ENCODE measurements around the gene TAC1.
"Not testable (repeated sequence)": the region's sequence is repeated elsewhere in the genome, so short reads cannot be mapped to it uniquely, and the experiment has no call there.

TAC1 gene

GRCh38 chr7:97731736-97732564, at the start of gene TAC1:
Gene TAC1 (plus strand): TSS chr7:97732086. CDS start chr7:97732613, 527 bp downstream.
- in situ Hi-C loops (cut with HindIII; ENCODE audit: low pct_ligation_motif_present, low pct_unique_long_range_greater_than_20kb, low sequenced_read_pairs), result no loop called here
- no peak for DNase-seq

DNA sequence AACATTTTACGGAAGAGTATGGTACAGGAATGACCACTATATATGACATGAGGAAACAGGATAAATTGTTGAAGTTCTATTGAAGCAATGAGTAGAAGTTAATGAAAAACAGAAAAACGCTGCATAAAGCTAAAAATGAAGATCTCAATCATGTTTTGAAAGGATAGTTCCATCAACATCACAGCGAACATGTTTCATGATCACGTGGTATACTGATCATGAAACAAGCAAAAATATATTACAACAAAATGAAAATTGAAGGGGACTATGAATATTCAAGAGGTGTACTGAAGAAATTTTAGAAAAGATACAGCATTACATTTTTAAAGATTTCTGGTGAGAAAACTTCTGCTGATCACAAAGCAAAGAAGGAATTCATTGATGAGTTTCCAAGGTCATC, 45.9 kb upstream of the TAC1 start:
- DNase-seq, result no peak

DNA sequence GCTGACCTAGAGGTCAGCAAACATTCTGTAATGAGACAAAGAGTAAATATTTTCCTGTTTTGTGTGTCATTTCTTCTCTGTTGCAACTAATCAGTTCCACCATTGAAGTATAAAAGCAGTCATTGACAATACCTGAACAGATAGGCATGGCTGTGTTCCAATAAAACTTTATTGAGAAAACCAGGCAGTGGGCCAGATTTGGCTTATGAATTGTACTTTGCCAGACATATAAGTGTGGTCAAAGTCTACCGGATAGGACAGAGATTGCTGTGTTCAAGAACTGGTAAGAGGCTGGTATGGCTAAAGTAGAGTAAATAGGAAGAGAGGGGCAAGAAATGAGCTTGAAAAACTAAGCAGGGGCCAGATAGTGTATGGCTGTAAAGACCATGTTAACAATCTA, 38.3 kb upstream of the TAC1 start:
- no peak for DNase-seq
- in situ Hi-C loops (cut with HindIII; ENCODE audit: low pct_ligation_motif_present, low pct_unique_long_range_greater_than_20kb, low sequenced_read_pairs), result no loop called here

More for the DNA sequence above, 45.9 kb upstream of the TAC1 start:
- in situ Hi-C loops (cut with HindIII; ENCODE audit: low pct_ligation_motif_present, low pct_unique_long_range_greater_than_20kb, low sequenced_read_pairs), result no loop called here

DNA sequence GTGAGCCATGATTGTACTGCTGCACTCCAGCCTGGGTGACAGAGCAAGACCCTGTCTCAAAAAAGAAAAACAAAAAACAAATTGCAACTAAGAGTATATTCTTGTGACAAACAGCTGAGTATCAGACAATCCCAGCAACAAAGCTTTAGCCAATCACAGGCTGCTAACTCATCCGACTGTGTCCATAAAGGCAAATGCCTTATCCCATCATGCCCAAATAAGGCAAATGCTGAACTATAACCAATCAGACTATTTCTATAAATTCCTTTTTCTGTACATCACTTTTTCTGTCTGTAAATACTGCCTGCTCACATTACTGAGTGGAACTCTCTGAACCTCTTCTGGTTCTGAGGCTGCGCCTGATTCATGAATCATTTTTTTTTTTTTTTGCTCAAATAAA, 37.5 kb upstream of the TAC1 start:
- in situ Hi-C loops (cut with HindIII; ENCODE audit: low pct_ligation_motif_present, low pct_unique_long_range_greater_than_20kb, low sequenced_read_pairs), result no loop called here
- no peak for DNase-seq

DNA sequence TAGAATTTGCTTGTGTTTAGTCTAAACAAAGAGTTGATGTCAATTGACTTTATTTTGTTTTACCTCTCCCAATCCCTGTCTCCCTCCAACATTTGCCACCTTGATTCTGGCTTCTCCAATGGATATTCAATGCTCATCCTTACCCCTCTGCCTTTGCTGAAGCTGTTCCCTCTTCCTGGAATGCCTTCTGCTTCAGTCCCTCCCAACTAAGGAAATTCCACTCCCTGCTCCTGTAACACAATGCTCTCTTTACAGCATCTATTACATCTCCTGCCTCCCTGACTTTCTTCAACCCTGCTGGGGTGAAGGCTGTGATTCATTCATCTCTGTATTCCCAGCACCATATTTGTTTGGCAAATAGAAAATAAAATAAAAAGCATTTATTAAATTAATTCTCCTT, 34.5 kb upstream of the TAC1 start:
- in situ Hi-C loops (cut with HindIII; ENCODE audit: low pct_ligation_motif_present, low pct_unique_long_range_greater_than_20kb, low sequenced_read_pairs), result no loop called here
- DNase-seq, result no peak

- no peak for DNase-seq
- in situ Hi-C loops (cut with HindIII; ENCODE audit: low pct_ligation_motif_present, low pct_unique_long_range_greater_than_20kb, low sequenced_read_pairs), result no loop called here
These were observed 9.5 kb upstream of the TAC1 start for GRCh38 chr7:97722386-97722785.

- DNase-seq, result no peak
- in situ Hi-C loops (cut with HindIII; ENCODE audit: low pct_ligation_motif_present, low pct_unique_long_range_greater_than_20kb, low sequenced_read_pairs), result no loop called here
These were observed 834 bp downstream of the TAC1 start for GRCh38 chr7:97732565-97733275.

- in situ Hi-C loops (cut with HindIII; ENCODE audit: low pct_ligation_motif_present, low pct_unique_long_range_greater_than_20kb, low sequenced_read_pairs), result no loop called here
- DNase-seq, result no peak
These were observed 1.6 kb downstream of the TAC1 start for GRCh38 chr7:97733276-97734161.

DNA sequence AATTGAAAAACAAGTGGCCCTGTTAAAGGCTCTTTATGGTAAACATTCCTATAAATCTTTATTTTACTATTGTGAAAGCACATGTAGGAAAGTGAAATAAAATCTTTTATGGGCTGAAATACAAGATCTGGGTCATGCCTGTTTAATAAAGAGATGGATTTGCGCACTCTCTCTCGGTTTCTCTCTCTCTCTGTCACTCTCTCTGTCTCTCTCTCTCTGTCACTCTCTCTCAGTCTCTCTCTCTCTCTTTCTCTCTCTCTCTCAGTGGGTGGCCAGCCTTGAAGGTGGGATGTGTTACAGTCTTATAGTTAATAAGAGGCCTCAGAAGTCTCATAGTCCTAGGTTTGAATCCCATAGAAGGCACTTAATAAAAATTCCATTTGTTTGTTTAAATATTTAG, 2.4 kb downstream of the TAC1 start:
- in situ Hi-C loops (cut with HindIII; ENCODE audit: low pct_ligation_motif_present, low pct_unique_long_range_greater_than_20kb, low sequenced_read_pairs), result no loop called here
- DNase-seq, result no peak

- in situ Hi-C loops (cut with HindIII; ENCODE audit: low pct_ligation_motif_present, low pct_unique_long_range_greater_than_20kb, low sequenced_read_pairs), result no loop called here
- no peak for DNase-seq
These were observed 3.2 kb downstream of the TAC1 start for GRCh38 chr7:97735075-97735474.

DNA sequence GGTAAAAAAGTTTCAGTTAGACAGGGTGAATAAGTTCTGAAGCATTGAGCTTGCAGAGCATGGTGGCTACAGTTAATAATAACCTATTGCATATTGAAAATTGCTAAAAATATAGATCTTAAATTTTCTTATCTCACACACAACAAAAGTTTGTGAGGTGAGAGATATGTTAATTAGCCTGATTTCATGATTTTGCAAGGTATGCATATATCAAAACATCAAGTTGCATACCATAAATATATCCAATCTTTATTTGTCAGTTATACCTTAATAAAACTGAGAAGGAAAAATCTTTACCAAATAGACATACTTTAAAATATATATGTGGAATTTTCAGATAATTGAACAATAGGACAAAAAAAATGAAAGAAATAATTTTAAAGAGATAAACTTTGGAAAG, 16.6 kb downstream of the TAC1 start:
- DNase-seq, result no peak
- in situ Hi-C loops (cut with HindIII; ENCODE audit: low pct_ligation_motif_present, low pct_unique_long_range_greater_than_20kb, low sequenced_read_pairs), result no loop called here

DNA sequence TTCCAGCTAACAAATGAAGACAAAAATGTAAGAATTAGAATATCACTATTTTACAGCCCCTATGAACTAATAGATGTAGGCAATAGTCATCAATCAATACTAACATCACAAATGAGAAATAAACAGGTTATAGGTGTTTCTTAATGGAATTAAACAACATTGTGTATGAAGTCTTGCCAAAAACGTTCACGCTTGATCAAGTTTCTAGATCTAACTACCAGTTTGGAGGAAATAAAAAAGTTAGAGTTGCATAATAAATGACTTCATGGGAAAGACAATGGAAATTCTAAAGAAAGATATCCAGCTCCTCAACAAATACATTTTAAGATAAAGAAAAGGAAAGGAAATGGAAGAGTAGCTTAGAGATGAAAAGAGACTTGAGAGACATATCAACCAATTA, 19.7 kb downstream of the TAC1 start:
- no peak for DNase-seq
- in situ Hi-C loops (cut with HindIII; ENCODE audit: low pct_ligation_motif_present, low pct_unique_long_range_greater_than_20kb, low sequenced_read_pairs), result no loop called here

- DNase-seq, result no peak
- in situ Hi-C loops (cut with HindIII; ENCODE audit: low pct_ligation_motif_present, low pct_unique_long_range_greater_than_20kb, low sequenced_read_pairs), result no loop called here
These were observed 20.3 kb downstream of the TAC1 start for GRCh38 chr7:97752215-97752614.

DNA sequence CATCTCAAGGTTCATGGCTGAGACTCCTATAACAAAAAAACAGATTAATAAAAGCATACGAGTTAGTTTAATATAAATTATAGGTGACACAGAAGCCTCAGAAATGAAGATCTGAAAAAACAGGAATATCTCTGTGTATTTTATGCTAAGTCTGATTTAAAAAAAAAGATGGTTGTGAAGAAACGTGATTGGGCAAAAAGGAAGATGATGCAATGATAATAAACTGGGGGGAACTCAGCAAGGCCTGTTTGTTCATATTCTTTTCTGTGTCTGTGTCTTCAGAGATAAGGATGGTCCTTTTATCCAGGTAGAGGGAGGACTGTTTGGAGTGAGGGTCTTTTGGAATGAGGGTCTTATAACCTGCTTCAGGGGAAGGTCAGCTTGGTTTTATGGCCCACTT, 25.9 kb downstream of the TAC1 start:
- in situ Hi-C loops (cut with HindIII; ENCODE audit: low pct_ligation_motif_present, low pct_unique_long_range_greater_than_20kb, low sequenced_read_pairs), result no loop called here
- DNase-seq, result no peak

- in situ Hi-C loops (cut with HindIII; ENCODE audit: low pct_ligation_motif_present, low pct_unique_long_range_greater_than_20kb, low sequenced_read_pairs), result no loop called here
- no peak for DNase-seq
These were observed 39.0 kb downstream of the TAC1 start for GRCh38 chr7:97770850-97771249.

DNA sequence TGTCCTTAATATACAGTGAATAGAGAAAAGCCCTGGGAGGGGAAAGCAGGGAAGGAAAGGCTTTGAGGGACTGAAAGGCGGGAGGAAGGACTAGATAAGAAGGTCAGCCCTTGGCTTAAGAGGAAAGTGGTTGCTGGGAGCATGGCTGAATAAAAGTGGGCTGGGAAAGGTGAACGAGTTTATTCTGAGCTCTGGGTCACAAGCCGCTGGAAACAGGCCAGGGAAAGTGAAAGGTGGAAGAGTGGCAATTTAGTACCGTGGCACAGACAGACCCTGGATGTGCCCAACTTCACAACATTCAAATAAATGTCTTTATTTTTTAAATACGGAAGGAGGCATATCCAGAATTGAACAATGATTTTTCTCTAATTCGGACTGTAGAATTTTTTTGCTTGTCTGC, 39.7 kb downstream of the TAC1 start:
- in situ Hi-C loops (cut with HindIII; ENCODE audit: low pct_ligation_motif_present, low pct_unique_long_range_greater_than_20kb, low sequenced_read_pairs), result no loop called here
- DNase-seq, result no peak

GRCh38 chr7:97772045-97772901, 40.4 kb downstream of the TAC1 start:
- in situ Hi-C loops (cut with HindIII; ENCODE audit: low pct_ligation_motif_present, low pct_unique_long_range_greater_than_20kb, low sequenced_read_pairs), result no loop called here

DNA sequence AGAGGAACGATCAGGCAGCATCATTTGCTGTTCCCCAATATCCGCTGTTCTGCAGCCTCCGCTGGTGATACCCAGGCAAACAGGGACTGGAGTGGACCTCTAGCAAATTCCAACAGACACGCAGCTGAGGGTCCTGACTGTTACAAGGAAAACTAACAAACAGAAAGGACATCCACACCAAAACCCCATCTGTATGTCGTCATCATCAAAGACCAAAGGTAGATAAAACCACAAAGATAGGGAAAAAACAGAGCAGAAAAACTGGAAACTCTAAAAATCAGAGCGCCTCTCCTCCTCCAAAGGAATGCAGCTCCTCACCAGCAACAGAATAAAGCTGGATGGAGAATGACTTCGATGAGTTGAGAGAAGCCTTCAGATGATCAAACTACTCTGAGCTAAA, 54.5 kb downstream of the TAC1 start:
- in situ Hi-C loops (cut with HindIII; ENCODE audit: low pct_ligation_motif_present, low pct_unique_long_range_greater_than_20kb, low sequenced_read_pairs); DNase-seq: not testable (repeated sequence)

More at GRCh38 chr7:97772045-97772901, 40.4 kb downstream of the TAC1 start:
- peak; percentile 8 for DNase-seq
